Smooth muscle cell (in vitro differentiated cells): Measurements from ENCODE around the gene FAM228B. TPM values are rescaled to one million over a fixed set of nuclear protein-coding genes. Genes with fewer than 3 reads are reported as not detected.
A peak's percentile ranks its signal among the peaks of the same experiment; 100 is the strongest.

ENCODE experiments used
- DNase-seq: peaks from one replicate; lab custom pipeline; 2025; ENCODE audit not compliant: unreplicated experiment; lab: John Stamatoyannopoulos, UW
- H2AFZ ChIP-seq: fragments of 200-600 bp; sonication (generic); 2 replicates; pipeline ENCODE4 v1.6.0; 2016; ENCODE audit warnings: antibody characterized with exemption, low read depth, mild to moderate bottlenecking
- H3F3A ChIP-seq: fragments of 200-600 bp; sonication (generic); 2 replicates; pipeline ENCODE4 v1.6.0; 2017; ENCODE audit warnings: antibody characterized with exemption, low read depth
- H3K27ac ChIP-seq: fragments of 200-600 bp; sonication (generic); 2 replicates; pipeline ENCODE4 v1.5.1; 2016; ENCODE audit warnings: low read depth, mild to moderate bottlenecking
- H3K27me3 ChIP-seq: fragments of 200-600 bp; sonication (generic); 2 replicates; pipeline ENCODE4 v1.6.1; 2016; ENCODE audit warnings: low read depth, mild to moderate bottlenecking
- H3K36me3 ChIP-seq: fragments of 200-600 bp; sonication (generic); 2 replicates; pipeline ENCODE4 v1.5.1; 2016; ENCODE audit warnings: low read depth
- H3K4me1 ChIP-seq: fragments of 200-600 bp; sonication (generic); 2 replicates; pipeline ENCODE4 v1.5.1; 2016; ENCODE audit warnings: low read depth
- H3K4me2 ChIP-seq: fragments of 200-600 bp; sonication (generic); 2 replicates; pipeline ENCODE4 v1.6.0; 2016; ENCODE audit warnings: mild to moderate bottlenecking
- H3K4me3 ChIP-seq: fragments of 200-600 bp; sonication (generic); 2 replicates; pipeline ENCODE4 v1.5.1; 2016; ENCODE audit warnings: mild to moderate bottlenecking
- H3K79me2 ChIP-seq: fragments of 200-600 bp; sonication (generic); 2 replicates; pipeline ENCODE4 v1.6.0; 2016; ENCODE audit warnings: low read depth, mild to moderate bottlenecking
- H3K9ac ChIP-seq: fragments of 200-600 bp; sonication (generic); 2 replicates; pipeline ENCODE4 v1.6.0; 2016; ENCODE audit warnings: low read depth
- H3K9me3 ChIP-seq: fragments of 200-600 bp; sonication (generic); replicated peaks from 2 replicates; pipeline ENCODE4 v1.5.1; 2016; ENCODE audit warnings: low read depth
- H4K20me1 ChIP-seq: fragments of 200-600 bp; sonication (generic); 2 replicates; pipeline ENCODE4 v1.6.0; 2016; ENCODE audit warnings: low read depth
- CTCF ChIP-seq: fragments of 200-600 bp; sonication (generic); IDR thresholded peaks from 2 replicates; pipeline ENCODE4 v1.5.1; 2017; ENCODE audit warnings: borderline replicate concordance, mild to moderate bottlenecking, antibody characterized with exemption; ENCODE audit not compliant: insufficient read depth, poor library complexity, severe bottlenecking
- WGBS: methylation state at CpG from one replicate; pipeline ENCODE4 v1.1.7; 2016; ENCODE audit warnings: low lambda C conversion rate; 5-methylcytosine and 5-hydroxymethylcytosine counted together
- polyA plus RNA-seq: library from polyadenylated mRNA; unstranded; fragments of >200 nt; fragmentation: Nextera tagmentation; extraction: Ambion mirVana; gene quantifications from 2 replicates; pipeline ENCODE4 v1.2.1, GENCODE V29; 2016
- total RNA-seq: library from RNA; depleted of rRNA; stranded (reverse); fragments of >200 nt; gene quantifications from 2 replicates; pipeline ENCODE4 v1.2.3, GENCODE V29; 2014

Gene FAM228B
- 7.0 and 14.2 TPM in 2 replicates for total RNA-seq
- polyA plus RNA-seq = 16.6 and 18.1 TPM in 2 replicates

GRCh38 chr2:24123195-24123921 lies at the start of gene FAM228B, which contains the start of gene PFN4:
Gene FAM228B, plus strand, starts transcription at chr2:24123469. Its CDS starts 893 bp downstream, at chr2:24124362.
Gene PFN4, minus strand, starts transcription at chr2:24123334. Its CDS starts 799 bp downstream, at chr2:24122535.
- H3K79me2 ChIP-seq = peaks cover 13% of the 10 kb centered on the region
- no peaks in the 10 kb centered on the region for H3K36me3 ChIP-seq
- peak within 1 kb of the TSS; percentile 82 for H2AFZ ChIP-seq
- peak within 1 kb of the TSS; percentile 73 for H3K27ac ChIP-seq
- peaks cover 19% of the 10 kb centered on the region for H3K4me1 ChIP-seq
- H3K27me3 ChIP-seq = no peaks in the 10 kb centered on the region
- peak within 1 kb of the TSS; percentile 69 for H3K9ac ChIP-seq
- peaks cover 7% of the 10 kb centered on the region for H3F3A ChIP-seq
- peak; percentile 72 for DNase-seq
- H3K4me3 ChIP-seq = peak within 1 kb of the TSS; percentile 87
- peak within 1 kb of the TSS; percentile 93 for H3K4me2 ChIP-seq
- under 1% methylated on average over 88 of the region's 103 CpGs for WGBS
- no peaks in the 10 kb centered on the region for H4K20me1 ChIP-seq
- no peaks in the 10 kb centered on the region for H3K9me3 ChIP-seq
- no peak for TF ChIP-seq CTCF

GRCh38 chr2:24073816-24074215 lies 49.5 kb upstream of the FAM228B start:
- H3K9me3 ChIP-seq = no peaks in the 10 kb centered on the region
- no peaks in the 10 kb centered on the region for H3K36me3 ChIP-seq
- TF ChIP-seq CTCF = no peak
- H3K27ac ChIP-seq = no peak overlapping the region
- H3K4me3 ChIP-seq = no peak overlapping the region
- no peak overlapping the region for H2AFZ ChIP-seq
- peaks cover 61% of the 10 kb centered on the region for H3K79me2 ChIP-seq
- WGBS = 94% methylated on average over 6 of the region's 6 CpGs
- H3F3A ChIP-seq = peaks cover 4% of the 10 kb centered on the region
- no peak for DNase-seq
- no peak overlapping the region for H3K9ac ChIP-seq
- H3K4me2 ChIP-seq = no peak overlapping the region
- peaks cover 15% of the 10 kb centered on the region for H3K4me1 ChIP-seq
- no peaks in the 10 kb centered on the region for H3K27me3 ChIP-seq
- peaks cover 54% of the 10 kb centered on the region for H4K20me1 ChIP-seq

- no peak for TF ChIP-seq CTCF
- Histone ChIP-seq H3K4me2 (peak overlapping the region; percentile 91), H3K9ac (peak overlapping the region; percentile 80), H3K27me3 (no peaks in the 10 kb centered on the region), H3K36me3 (no peaks in the 10 kb centered on the region), H3K4me3 (peak overlapping the region; percentile 84), H3K79me2 (peaks cover 54% of the 10 kb centered on the region), H3K4me1 (peaks cover 15% of the 10 kb centered on the region), H2AFZ (no peak overlapping the region), H3K9me3 (no peaks in the 10 kb centered on the region), H3F3A (peaks cover 12% of the 10 kb centered on the region), H3K27ac (peak overlapping the region; percentile 79), H4K20me1 (peaks cover 40% of the 10 kb centered on the region)
- DNase-seq = no peak
- WGBS = 66% methylated on average over 5 of the region's 5 CpGs
These were observed 48.0 kb upstream of the FAM228B start for GRCh38 chr2:24075259-24075658.
